HepG2 (cell line): Measurements from ENCODE around the gene LARP1. TPM values are rescaled to one million over a fixed set of nuclear protein-coding genes. Genes with fewer than 3 reads are reported as not detected.

Experiments used
- BHLHE40 ChIP-seq: IDR thresholded peaks from 2 replicates; pipeline ENCODE4 v1.6.1; 2011; ENCODE audit warnings: low read length, improper control_type of control experiment
- DMAP1 ChIP-seq: IDR thresholded peaks from 2 replicates; pipeline ENCODE4 v1.6.1; 2016
- EEA1 ChIP-seq: sonication (generic); formaldehyde crosslinking; IDR thresholded peaks from 2 replicates; pipeline ENCODE4 v1.5.1; 2020; ENCODE audit warnings: mild to moderate bottlenecking, missing genetic modification reagents, borderline replicate concordance
- GPN1 ChIP-seq: sonication (generic); formaldehyde crosslinking; IDR thresholded peaks from 2 replicates; pipeline ENCODE4 v1.5.1; 2020; ENCODE audit warnings: missing genetic modification reagents, borderline replicate concordance
- HMG20A ChIP-seq: IDR thresholded peaks from 2 replicates; pipeline ENCODE4 v1.6.1; 2016; ENCODE audit warnings: borderline replicate concordance
- HOMEZ ChIP-seq: IDR thresholded peaks from 2 replicates; pipeline ENCODE4 v1.6.1; 2016; ENCODE audit warnings: low read depth
- MIER3 ChIP-seq: IDR thresholded peaks from 2 replicates; pipeline ENCODE4 v1.6.1; 2016; ENCODE audit warnings: missing compliant biosample characterization, borderline replicate concordance
- NPAS2 ChIP-seq: sonication (generic); formaldehyde crosslinking; IDR thresholded peaks from 2 replicates; pipeline ENCODE4 v1.8.0; 2022; ENCODE audit warnings: mild to moderate bottlenecking, missing genetic modification reagents, borderline replicate concordance
- PCBP2 ChIP-seq: fragments of 200-400 bp; formaldehyde crosslinking; optimal IDR thresholded peaks from 2 replicates; pipeline ENCODE3; 2018; ENCODE audit warnings: low read length, low read depth; ENCODE audit not compliant: poor library complexity, severe bottlenecking
- STAT6 ChIP-seq: sonication (generic); formaldehyde crosslinking; IDR thresholded peaks from 2 replicates; pipeline ENCODE4 v1.4.0; 2020; ENCODE audit warnings: missing genetic modification reagents, mild to moderate bottlenecking, borderline replicate concordance
- TFDP2 ChIP-seq: sonication (generic); formaldehyde crosslinking; IDR thresholded peaks from 2 replicates; pipeline ENCODE4 v1.4.0; 2020; ENCODE audit warnings: missing genetic modification reagents
- TMF1 ChIP-seq: sonication (generic); formaldehyde crosslinking; IDR thresholded peaks from 2 replicates; pipeline ENCODE4 v1.8.1; 2022; ENCODE audit warnings: low read depth, missing genetic modification reagents
- ZBTB49 ChIP-seq: sonication (generic); formaldehyde crosslinking; IDR thresholded peaks from 2 replicates; pipeline ENCODE4 v1.4.0; 2020; ENCODE audit warnings: missing genetic modification reagents, borderline replicate concordance
- ZKSCAN8 ChIP-seq: IDR thresholded peaks from 2 replicates; pipeline ENCODE4 v1.6.1; 2016; ENCODE audit warnings: borderline replicate concordance, missing genetic modification reagents, missing compliant biosample characterization
- ZMAT5 ChIP-seq: sonication (generic); formaldehyde crosslinking; IDR thresholded peaks from 2 replicates; pipeline ENCODE4 v1.5.0; 2020; ENCODE audit warnings: mild to moderate bottlenecking, low read depth, missing genetic modification reagents, borderline replicate concordance
- ZMYM2 ChIP-seq: sonication (generic); formaldehyde crosslinking; IDR thresholded peaks from 2 replicates; pipeline ENCODE4 v1.8.0; 2022; ENCODE audit warnings: mild to moderate bottlenecking, missing genetic modification reagents
- ZNF564 ChIP-seq: sonication (generic); formaldehyde crosslinking; IDR thresholded peaks from 2 replicates; pipeline ENCODE4 v1.8.1; 2023; ENCODE audit warnings: mild to moderate bottlenecking, missing genetic modification reagents
- ZNF670 ChIP-seq: sonication (generic); formaldehyde crosslinking; IDR thresholded peaks from 2 replicates; pipeline ENCODE4 v1.8.0; 2022; ENCODE audit warnings: mild to moderate bottlenecking, missing genetic modification reagents, borderline replicate concordance
- ZNF737 ChIP-seq: sonication (generic); formaldehyde crosslinking; IDR thresholded peaks from 2 replicates; pipeline ENCODE4 v1.5.0; 2020; ENCODE audit warnings: missing genetic modification reagents, mild to moderate bottlenecking, borderline replicate concordance
- ZNF772 ChIP-seq: sonication (generic); formaldehyde crosslinking; IDR thresholded peaks from 2 replicates; pipeline ENCODE4 v1.5.0; 2020; ENCODE audit warnings: mild to moderate bottlenecking, missing genetic modification reagents
- ZSCAN9 ChIP-seq: IDR thresholded peaks from 2 replicates; pipeline ENCODE4 v1.6.1; 2016; ENCODE audit warnings: borderline replicate concordance
- polyA plus RNA-seq, 8 experiments: library from polyadenylated mRNA; depleted of rRNA in 3 of 8; stranded (reverse) in 7 of 8; unstranded in 1 of 8; fragments of >200 nt; fragmentation: Illumina TruSeq in 4 of 8; extraction: Trizol in 4 of 8; gene quantifications; 2 replicates each; pipeline versions ENCODE4 v1.2.1 to v1.2.3, GENCODE V29; 2011 to 2016; ENCODE audit warnings: low read depth in 4 of 8, missing spikeins in 1 of 8, mixed read lengths in 1 of 8; ENCODE audit not compliant: insufficient read depth in 1 of 8
- total RNA-seq, 5 experiments: library from RNA; depleted of rRNA; stranded (reverse); fragments of >200 nt; fragmentation: Illumina TruSeq; extraction: Trizol; gene quantifications; 2 replicates each; pipeline ENCODE4 v1.2.3, GENCODE V29; 2016; ENCODE audit warnings: low read depth in 1 of 5

LARP1 gene
- total and polyA plus RNA-seq, 2 of the 13 experiments (the other 11 are each of a cell fraction or from before 2014, with no cell fraction given): 45.2 to 61.4 TPM

- TF ChIP-seq ZBTB49 (CRISPR knock-in tag) (no peak), ZSCAN9 (CRISPR knock-in tag) (no peak), ZNF564 (CRISPR knock-in tag) (no peak), HOMEZ (no peak), ZNF772 (CRISPR knock-in tag) (no peak), MIER3 (CRISPR knock-in tag) (0 out of 2 replicates have a peak, but pooled peaks have one; percentile 34), TFDP2 (CRISPR knock-in tag) (0 out of 2 replicates have a peak, but pooled peaks have one; percentile 21), ZNF737 (CRISPR knock-in tag) (no peak), DMAP1 (CRISPR knock-in tag) (peak; percentile 46; the same call in 1 of the 2 replicates), ZKSCAN8 (CRISPR knock-in tag) (no peak), PCBP2 (no peak), STAT6 (no peak; the same call in 1 of the 2 replicates), BHLHE40 (peak; percentile 90), EEA1 (no peak), ZMYM2 (CRISPR knock-in tag) (0 out of 2 replicates have a peak, but pooled peaks have one; percentile 21), GPN1 (no peak), TMF1 (no peak), ZMAT5 (CRISPR knock-in tag) (no peak), ZNF670 (CRISPR knock-in tag) (no peak), HMG20A (peak; percentile 13; the same call in 1 of the 2 replicates), NPAS2 (CRISPR knock-in tag) (no peak)
Observed at GRCh38 chr5:154837009-154837901, 82.1 kb downstream of the LARP1 start (continued).
